CD14-positive monocyte (primary cell): ENCODE measurements around the gene CBX3. TPM values are rescaled to one million over a fixed set of nuclear protein-coding genes. Genes with fewer than 3 reads are reported as not detected.

Experiments
- DNase-seq, 3 donors: peaks; one replicate each; pipeline ENCODE4 v3.0.0-alpha.2; 2011 to 2022
- H2AFZ ChIP-seq: 2 replicates; pipeline ENCODE4 v1.6.0; 2012; ENCODE audit warnings: mild to moderate bottlenecking, low read depth, low read length, inconsistent platforms; ENCODE audit not compliant: insufficient read depth, poor library complexity, severe bottlenecking
- H3K27ac ChIP-seq, 2 donors: 1 replicate in 1 of 2; 2 replicates in 1 of 2; pipeline ENCODE4 v1.5.1; 2012 to 2013; ENCODE audit warnings: low read length in 2 of 2, control low read depth in 1 of 2, inconsistent platforms in 1 of 2, low read depth in 1 of 2, mild to moderate bottlenecking in 1 of 2
- H3K27me3 ChIP-seq, 2 donors: one replicate each; pipeline versions ENCODE4 v1.6.0 to v1.6.1; 2011 to 2013; ENCODE audit warnings: low read length in 2 of 2; ENCODE audit not compliant: control insufficient read depth in 2 of 2, insufficient read depth in 2 of 2
- H3K36me3 ChIP-seq, 2 donors: replicated peaks in 1 of 2; 1 replicate in 1 of 2; 2 replicates in 1 of 2; pipeline versions ENCODE4 v1.5.1 to v1.6.1; 2012 to 2013; ENCODE audit warnings: low read length in 2 of 2, control low read depth in 1 of 2, inconsistent platforms in 1 of 2, mild to moderate bottlenecking in 1 of 2; ENCODE audit not compliant: insufficient read depth in 2 of 2, control insufficient read depth in 1 of 2
- H3K4me1 ChIP-seq, 2 donors: 1 replicate in 1 of 2; 2 replicates in 1 of 2; pipeline versions ENCODE4 v1.5.1 to v1.6.1; 2012 to 2013; ENCODE audit warnings: low read length in 2 of 2, control low read depth in 1 of 2, inconsistent platforms in 1 of 2, mild to moderate bottlenecking in 1 of 2, moderate library complexity in 1 of 2; ENCODE audit not compliant: insufficient read depth in 2 of 2, control insufficient read depth in 1 of 2
- H3K4me2 ChIP-seq: replicated peaks from 2 replicates; pipeline ENCODE3; 2012; ENCODE audit warnings: low read length, moderate library complexity, mild to moderate bottlenecking; ENCODE audit not compliant: poor library complexity, severe bottlenecking; ENCODE audit errors: extremely low read depth
- H3K4me3 ChIP-seq, 3 experiments: fragments of 200-600 bp in 1 of 3; sonication (generic) in 1 of 3; replicated peaks in 1 of 3; 1 replicate in 2 of 3; 2 replicates in 1 of 3; pipeline ENCODE4 v1.5.1; 2011 to 2013; ENCODE audit warnings: low read length in 3 of 3, mild to moderate bottlenecking in 3 of 3, control low read depth in 2 of 3, low read depth in 2 of 3, inconsistent platforms in 1 of 3, moderate library complexity in 1 of 3
- H3K79me2 ChIP-seq: 2 replicates; pipeline ENCODE4 v1.6.0; 2012; ENCODE audit warnings: mild to moderate bottlenecking, control low read depth, inconsistent platforms, low read length, moderate library complexity; ENCODE audit not compliant: insufficient read depth
- H3K9ac ChIP-seq: 2 replicates; pipeline ENCODE4 v1.6.0; 2017; ENCODE audit warnings: low read length, mild to moderate bottlenecking; ENCODE audit not compliant: insufficient read depth, poor library complexity, severe bottlenecking
- H3K9me3 ChIP-seq, 2 donors: replicated peaks in 1 of 2; 1 replicate in 1 of 2; 2 replicates in 1 of 2; pipeline versions ENCODE4 v1.5.1 to v1.6.1; 2012 to 2013; ENCODE audit warnings: low read length in 2 of 2, control low read depth in 1 of 2; ENCODE audit not compliant: control insufficient read depth in 1 of 2, insufficient read depth in 1 of 2
- H4K20me1 ChIP-seq: 2 replicates; pipeline ENCODE4 v1.6.0; 2012; ENCODE audit warnings: mild to moderate bottlenecking, low read length, control low read depth, moderate library complexity; ENCODE audit not compliant: insufficient read depth
- H3K27ac Mint-ChIP-seq, 7 donors: one replicate each; pipeline ENCODE4 v1.8.0; 2020; ENCODE audit warnings: mild to moderate bottlenecking in 7 of 7, mixed read lengths in 7 of 7, moderate library complexity in 6 of 7, inconsistent platforms in 2 of 7
- H3K27me3 Mint-ChIP-seq, 3 donors: one replicate each; pipeline ENCODE4 v1.8.0; 2021 to 2022; ENCODE audit warnings: low read depth in 3 of 3, mild to moderate bottlenecking in 3 of 3, mixed read lengths in 3 of 3, moderate library complexity in 3 of 3, inconsistent platforms in 1 of 3
- H3K36me3 Mint-ChIP-seq, 2 donors: one replicate each; pipeline ENCODE4 v1.8.0; 2020; ENCODE audit warnings: mixed read lengths in 2 of 2, inconsistent platforms in 1 of 2, mild to moderate bottlenecking in 1 of 2
- H3K4me1 Mint-ChIP-seq: one replicate; pipeline ENCODE4 v1.8.0; 2020; ENCODE audit warnings: mild to moderate bottlenecking, mixed read lengths
- H3K4me3 Mint-ChIP-seq, 2 donors: one replicate each; pipeline ENCODE4 v1.8.0; 2020; ENCODE audit warnings: mild to moderate bottlenecking in 2 of 2, mixed read lengths in 2 of 2, moderate library complexity in 1 of 2
- H3K9me3 Mint-ChIP-seq, 7 donors: one replicate each; pipeline ENCODE4 v1.8.0; 2020 to 2022; ENCODE audit warnings: mixed read lengths in 7 of 7, mild to moderate bottlenecking in 6 of 7, moderate library complexity in 6 of 7, inconsistent platforms in 2 of 7
- CTCF ChIP-seq: fragments of 200-600 bp; IDR thresholded peaks from one replicate; pipeline ENCODE4 v1.8.0; 2022; ENCODE audit warnings: antibody characterized with exemption, mild to moderate bottlenecking
- WGBS: methylation state at CpG from one replicate; pipeline ENCODE4 v1.1.5; 2013; ENCODE audit warnings: missing lambda C conversion rate; ENCODE audit not compliant: insufficient coverage; 5-methylcytosine and 5-hydroxymethylcytosine counted together
- intact Hi-C, 2 donors: fragments of 100-400 bp; cut with micrococcal nuclease; formaldehyde crosslinking; loops; one replicate each; pipeline versions ENCODE4 v1.15.0 to v1.15.1; 2023
- polyA plus RNA-seq, 3 donors: library from polyadenylated mRNA; depleted of rRNA in 1 of 3; unstranded in 2 of 3; stranded (reverse) in 1 of 3; fragments of 300-500 nt in 2 of 3; fragments of >200 nt in 1 of 3; fragmentation: Illumina TruSeq in 2 of 3; gene quantifications; 1 replicate in 2 of 3; 2 replicates in 1 of 3; pipeline ENCODE4 v1.2.3, GENCODE V29; 2012 to 2021

The CBX3 gene
- polyA plus RNA-seq, 3 donors = 48.1 to 78.1 (median 63.7) TPM

- H3K27me3 ChIP-seq = no peaks in the 10 kb centered on the region
- H3K79me2 ChIP-seq = peaks cover 73% of the 10 kb centered on the region
- H3K4me1 ChIP-seq = peaks cover 33 to 44% of the 10 kb centered on the region in 2 donors
- H3K9me3 ChIP-seq = no peaks in the 10 kb centered on the region
- no peak overlapping the region for H3K27ac Mint-ChIP-seq
- no peak overlapping the region for H3K4me2 ChIP-seq
- peaks cover 63% of the 10 kb centered on the region for H3K4me1 Mint-ChIP-seq
- no peak overlapping the region for H3K4me3 Mint-ChIP-seq
- H3K9ac ChIP-seq = no peak overlapping the region
- H4K20me1 ChIP-seq = peaks cover 100% of the 10 kb centered on the region
- H3K4me3 ChIP-seq = no peak overlapping the region
- no peaks in the 10 kb centered on the region for H3K9me3 Mint-ChIP-seq
- H2AFZ ChIP-seq = no peak overlapping the region
- TF ChIP-seq CTCF = no peak
- H3K36me3 Mint-ChIP-seq = peaks cover 69 to 80% of the 10 kb centered on the region in 2 donors
- 60% methylated on average over 1 of the region's 7 CpGs for WGBS
- H3K27ac ChIP-seq = no peak overlapping the region
- peaks cover 75 to 83% of the 10 kb centered on the region in 2 donors for H3K36me3 ChIP-seq
- H3K27me3 Mint-ChIP-seq = no peaks in the 10 kb centered on the region
- DNase-seq = no peak
- intact Hi-C loops = loop anchor here (1.0 to 10.0 kb wide), 3 partner anchors 8 to 123 kb away; no protein-coding TSS in a partner anchor
Observed at GRCh38 chr7:26191233-26191973, 10.1 kb upstream of the CBX3 start.

- no peaks in the 10 kb centered on the region for H3K27me3 Mint-ChIP-seq
- peaks cover 79% of the 10 kb centered on the region for H3K79me2 ChIP-seq
- intact Hi-C loops = loop anchor here (1.0 to 10.0 kb wide), 3 partner anchors 7 to 123 kb away; no protein-coding TSS in a partner anchor
- no peaks in the 10 kb centered on the region for H3K27me3 ChIP-seq
- H3K4me3 ChIP-seq = no peak overlapping the region
- no peak overlapping the region for H3K4me3 Mint-ChIP-seq
- no peaks in the 10 kb centered on the region for H3K9me3 Mint-ChIP-seq
- no peak overlapping the region for H3K4me2 ChIP-seq
- peaks cover 82 to 89% of the 10 kb centered on the region in 2 donors for H3K36me3 ChIP-seq
- peaks cover 64% of the 10 kb centered on the region for H3K4me1 Mint-ChIP-seq
- DNase-seq = no peak
- peaks cover 39 to 50% of the 10 kb centered on the region in 2 donors for H3K4me1 ChIP-seq
- H3K9me3 ChIP-seq = no peaks in the 10 kb centered on the region
- no peak for TF ChIP-seq CTCF
- no peak overlapping the region for H3K27ac ChIP-seq
- no peak overlapping the region for H3K9ac ChIP-seq
- peaks cover 75 to 84% of the 10 kb centered on the region in 2 donors for H3K36me3 Mint-ChIP-seq
- H2AFZ ChIP-seq = no peak overlapping the region
- H4K20me1 ChIP-seq = peaks cover 100% of the 10 kb centered on the region
- H3K27ac Mint-ChIP-seq = peak overlapping the region in 2 of 7 donors; percentile 8 to 68
- no CpG with 5 or more reads among the region's 1 CpG for WGBS
Observed at GRCh38 chr7:26191974-26192479, 9.5 kb upstream of the CBX3 start.
